Smooth muscle cell of the umbilical artery (primary cell): ENCODE results near the gene PPP2R2C. TPM values are rescaled to one million over a fixed set of nuclear protein-coding genes. Genes with fewer than 3 reads are reported as not detected.

ENCODE experiments used
- total RNA-seq: library from RNA; depleted of rRNA; stranded (reverse); fragments of >200 nt; gene quantifications from 2 replicates; pipeline ENCODE4 v1.2.3, GENCODE V29; 2014

PPP2R2C gene
- total RNA-seq, result 0.18 TPM in 1 of 2 replicates, not detected in the other

GRCh38 chr4:6472387-6473263 is at the start of gene PPP2R2C:
Gene PPP2R2C, minus strand, starts transcription at chr4:6472614. Its CDS starts 385 bp downstream, at chr4:6472229.

Other genes with a start within 250 kb of the PPP2R2C start
- 36.2 and 36.8 TPM in 2 replicates for gene WFS1, start 202.8 kb downstream of the PPP2R2C start, total RNA-seq
- 37.1 and 53.1 TPM in 2 replicates for gene MAN2B2, start 102.6 kb upstream of the PPP2R2C start, total RNA-seq
- gene MRFAP1, start 168.1 kb upstream of the PPP2R2C start, total RNA-seq, result 67.1 and 100 TPM in 2 replicates
- gene S100P, start 221.3 kb upstream of the PPP2R2C start, total RNA-seq, result not detected in 2 replicates
- 48.9 and 50.2 TPM in 2 replicates for gene MRFAP1L1, start 237.3 kb upstream of the PPP2R2C start, total RNA-seq
- 19.6 and 21.3 TPM in 2 replicates for gene BLOC1S4, start 243.6 kb upstream of the PPP2R2C start, total RNA-seq